ENCODE results near the gene CDC42BPG. TPM values are rescaled to one million over a fixed set of nuclear protein-coding genes. Genes with fewer than 3 reads are reported as not detected.

The CDC42BPG gene
- total RNA-seq, 1 experiment from 2014 or later = 30.1 TPM

DNA sequence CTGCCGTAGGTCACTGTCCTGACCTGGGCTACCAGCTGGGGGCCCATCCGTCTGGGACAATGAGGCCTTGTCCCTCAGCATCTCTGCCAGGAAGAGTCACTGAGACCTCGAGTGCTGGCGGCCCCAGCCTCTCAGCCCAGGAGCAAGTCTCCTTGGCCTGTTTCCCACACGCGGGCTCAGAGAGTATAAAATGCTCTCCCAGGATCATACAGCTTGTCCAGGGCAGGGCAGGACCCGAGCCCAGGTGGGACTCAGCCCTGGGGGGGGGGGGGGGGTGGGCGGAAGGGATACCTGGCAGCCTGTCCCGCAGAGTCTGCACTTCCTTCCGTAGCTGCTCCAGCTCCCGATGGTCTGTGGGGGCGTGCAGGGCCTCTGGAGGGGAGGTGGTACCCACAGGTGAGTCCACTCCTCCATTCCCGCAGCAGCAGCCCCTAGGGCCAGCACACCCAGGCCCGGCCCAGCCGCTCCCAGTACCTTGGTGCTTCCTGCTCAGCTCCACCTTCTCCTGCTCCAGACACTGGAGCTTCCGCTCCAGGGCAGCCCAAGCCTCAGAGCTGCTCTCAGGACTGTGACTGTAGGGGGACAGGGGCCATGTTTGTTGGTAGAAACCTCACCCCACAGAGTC lies 7.9 kb downstream of the CDC42BPG start:
- ATAC-seq (no peak), DNase-seq (ENCODE audit: low read depth, low spot score) (no peak)
- Histone ChIP-seq H3K4me1 (ENCODE audit: control insufficient read depth in 1 of 2, insufficient read depth in 2 of 2, low read length in 2 of 2) (peaks cover 14 to 17% of the 10 kb centered on the region in 2 experiments), H3K4me2 (ENCODE audit: low read length) (no peak overlapping the region), H3K4me3 (replicated peaks in 1 of 2; ENCODE audit: low read depth in 1 of 2, low read length in 2 of 2) (no peak overlapping the region), H3K9me3 (ENCODE audit: control insufficient read depth in 1 of 2, insufficient read depth in 1 of 2, low read depth in 1 of 2, low read length in 2 of 2) (no peaks in the 10 kb centered on the region), H3K27me3 (ENCODE audit: insufficient read depth, low read length) (no peaks in the 10 kb centered on the region), H4K20me1 (ENCODE audit: insufficient read depth) (no peaks in the 10 kb centered on the region), H3K9ac (ENCODE audit: low read length) (no peak overlapping the region), H3K9me2 (ENCODE audit: insufficient read depth) (no peaks in the 10 kb centered on the region), H3K79me2 (ENCODE audit: insufficient read depth, low read length) (peaks cover 1% of the 10 kb centered on the region; the same call in 1 of the 2 replicates), H3K36me3 (ENCODE audit: control insufficient read depth in 1 of 2, insufficient read depth in 2 of 2, low read length in 2 of 2) (peaks cover 11 to 15% of the 10 kb centered on the region in 2 experiments; a peak in 3 of 4 replicates), H3K27ac (ENCODE audit: low read depth, low read length) (peak overlapping the region; percentile 61; the same call in 1 of the 2 replicates), H2AFZ (ENCODE audit: low read depth, low read length, poor library complexity, severe bottlenecking) (no peak overlapping the region)
- TF ChIP-seq POLR2A (IDR thresholded peaks at IDR 0.05; ENCODE audit: borderline replicate concordance, extremely low read depth, insufficient read depth, insufficient read length) (no peak), EZH2phosphoT487 (IDR thresholded peaks at IDR 0.05; ENCODE audit: borderline replicate concordance) (no peak)
- ChIA-PET CTCF (interaction anchor here (2.1 kb wide), 1 partner anchor 7 kb away, joined by 9 read pairs; the partner anchor contains the start of gene CDC42BPG), RAD21 (ENCODE audit: low non-redundant PET in 1 of 2, low total read pairs in 2 of 2, uncharacterized antibody in 2 of 2, unreplicated experiment in 2 of 2) (no interaction called here), POLR2A (interaction anchor here (1.0 kb wide), 1 partner anchor 51 kb away, joined by 3 read pairs; no protein-coding TSS in a partner anchor)
- no TSS peak for BruUV-seq (replicated peaks)
- intact Hi-C loops (cut with micrococcal nuclease) = no loop called here

DNA sequence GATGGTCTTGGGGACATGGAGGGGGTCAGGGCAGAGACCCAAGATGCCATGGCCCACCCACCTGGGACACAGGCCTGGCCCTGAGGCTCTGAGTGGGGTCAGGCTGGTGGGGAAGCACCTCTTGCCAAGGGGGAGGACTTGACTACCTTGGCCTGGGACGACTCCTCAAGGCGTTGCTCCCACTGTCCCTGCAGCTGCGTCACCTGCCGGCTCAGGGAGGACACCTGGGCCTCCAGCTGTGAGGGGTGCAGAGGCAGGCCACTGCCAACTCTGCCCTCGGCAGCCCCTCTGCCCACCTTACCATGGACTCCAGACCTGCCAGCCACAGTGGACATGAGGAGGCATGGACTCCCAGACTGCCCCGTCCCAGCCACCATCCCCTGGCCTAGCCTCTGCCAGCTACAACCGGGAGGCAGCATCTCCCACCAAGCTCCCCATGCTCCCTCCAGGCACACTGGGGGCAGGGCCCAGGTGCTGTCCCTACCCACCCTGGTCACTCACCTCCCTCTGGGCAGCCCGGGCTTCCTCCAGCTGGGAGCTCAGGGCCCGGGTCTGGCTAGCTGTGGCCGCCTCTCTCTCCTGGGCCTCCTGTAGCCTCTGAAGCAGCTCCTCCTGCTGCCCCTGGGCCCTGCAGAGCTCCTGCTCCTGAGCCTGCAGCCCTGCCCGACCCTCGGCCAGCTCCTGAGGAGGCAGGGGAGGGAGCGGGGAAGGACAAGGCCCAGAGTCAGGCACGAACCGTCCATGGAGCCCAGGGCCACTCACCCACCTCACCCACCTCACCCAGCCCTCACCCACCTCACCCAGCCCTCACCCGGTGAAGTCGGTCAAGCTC lies 8.6 kb downstream of the CDC42BPG start:
- H3K9ac ChIP-seq (ENCODE audit: low read length) = peak overlapping the region; percentile 54; the same call in 1 of the 2 replicates
- peak overlapping the region; percentile 61; the same call in 1 of the 2 replicates for H3K27ac ChIP-seq (ENCODE audit: low read depth, low read length)
- H4K20me1 ChIP-seq (ENCODE audit: insufficient read depth) = no peaks in the 10 kb centered on the region
- no peaks in the 10 kb centered on the region for H3K79me2 ChIP-seq (ENCODE audit: insufficient read depth, low read length)
- H2AFZ ChIP-seq (ENCODE audit: low read depth, low read length, poor library complexity, severe bottlenecking) = no peak overlapping the region
- H3K27me3 ChIP-seq (ENCODE audit: insufficient read depth, low read length) = no peaks in the 10 kb centered on the region
- H3K4me2 ChIP-seq (ENCODE audit: low read length) = peak overlapping the region; percentile 79
- H3K9me2 ChIP-seq (ENCODE audit: insufficient read depth) = no peaks in the 10 kb centered on the region
- H3K4me1 ChIP-seq (ENCODE audit: control insufficient read depth in 1 of 2, insufficient read depth in 2 of 2, low read length in 2 of 2) = peaks cover 12 to 16% of the 10 kb centered on the region in 2 experiments
- RAD21 ChIA-PET (ENCODE audit: low non-redundant PET in 1 of 2, low total read pairs in 2 of 2, uncharacterized antibody in 2 of 2, unreplicated experiment in 2 of 2) = no interaction called here
- 0 out of 4 replicates have a peak overlapping the region, but pooled peaks of 1 of the 2 experiments have one; percentile 13 for H3K4me3 ChIP-seq (replicated peaks in 1 of 2; ENCODE audit: low read depth in 1 of 2, low read length in 2 of 2)
- TF ChIP-seq TCF7L2 (IDR thresholded peaks at IDR 0.05; ENCODE audit: borderline replicate concordance, extremely low read depth, insufficient read depth, insufficient read length) (no peak), POLR2A (IDR thresholded peaks at IDR 0.05; ENCODE audit: borderline replicate concordance, extremely low read depth, insufficient read depth, insufficient read length) (no peak), EZH2 (IDR thresholded peaks at IDR 0.05) (no peak), SRF (IDR thresholded peaks at IDR 0.05; ENCODE audit: low read depth) (no peak), ZNF274 (IDR thresholded peaks at IDR 0.05; ENCODE audit: low read depth, low read length) (no peak), ELF1 (IDR thresholded peaks at IDR 0.05; ENCODE audit: borderline replicate concordance, low read depth) (no peak), SIN3A (IDR thresholded peaks at IDR 0.05; ENCODE audit: low read depth) (no peak), CTCF (IDR thresholded peaks at IDR 0.05 in 2 of 3, conservative IDR thresholded peaks at IDR 0.05 in 1 of 3; ENCODE audit: borderline replicate concordance in 1 of 3, insufficient read depth in 1 of 3, low read depth in 2 of 3, low read length in 2 of 3) (no peak), EZH2phosphoT487 (IDR thresholded peaks at IDR 0.05; ENCODE audit: borderline replicate concordance) (no peak), CBX3 (IDR thresholded peaks at IDR 0.05; ENCODE audit: low read depth) (no peak)
- TF ChIP-seq, protein P1, sequence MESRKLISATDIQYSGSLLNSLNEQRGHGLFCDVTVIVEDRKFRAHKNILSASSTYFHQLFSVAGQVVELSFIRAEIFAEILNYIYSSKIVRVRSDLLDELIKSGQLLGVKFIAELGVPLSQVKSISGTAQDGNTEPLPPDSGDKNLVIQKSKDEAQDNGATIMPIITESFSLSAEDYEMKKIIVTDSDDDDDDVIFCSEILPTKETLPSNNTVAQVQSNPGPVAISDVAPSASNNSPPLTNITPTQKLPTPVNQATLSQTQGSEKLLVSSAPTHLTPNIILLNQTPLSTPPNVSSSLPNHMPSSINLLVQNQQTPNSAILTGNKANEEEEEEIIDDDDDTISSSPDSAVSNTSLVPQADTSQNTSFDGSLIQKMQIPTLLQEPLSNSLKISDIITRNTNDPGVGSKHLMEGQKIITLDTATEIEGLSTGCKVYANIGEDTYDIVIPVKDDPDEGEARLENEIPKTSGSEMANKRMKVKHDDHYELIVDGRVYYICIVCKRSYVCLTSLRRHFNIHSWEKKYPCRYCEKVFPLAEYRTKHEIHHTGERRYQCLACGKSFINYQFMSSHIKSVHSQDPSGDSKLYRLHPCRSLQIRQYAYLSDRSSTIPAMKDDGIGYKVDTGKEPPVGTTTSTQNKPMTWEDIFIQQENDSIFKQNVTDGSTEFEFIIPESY (IDR thresholded peaks at IDR 0.05; ENCODE audit: extremely low read depth, insufficient replicate concordance, low read length) = no peak
- TF ChIP-seq, protein P2, sequence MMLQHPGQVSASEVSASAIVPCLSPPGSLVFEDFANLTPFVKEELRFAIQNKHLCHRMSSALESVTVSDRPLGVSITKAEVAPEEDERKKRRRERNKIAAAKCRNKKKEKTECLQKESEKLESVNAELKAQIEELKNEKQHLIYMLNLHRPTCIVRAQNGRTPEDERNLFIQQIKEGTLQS (IDR thresholded peaks at IDR 0.05) = no peak
- H3K9me3 ChIP-seq (ENCODE audit: control insufficient read depth in 1 of 2, insufficient read depth in 1 of 2, low read depth in 1 of 2, low read length in 2 of 2) = no peaks in the 10 kb centered on the region
- H3K36me3 ChIP-seq (ENCODE audit: control insufficient read depth in 1 of 2, insufficient read depth in 2 of 2, low read length in 2 of 2) = peaks cover 11 to 19% of the 10 kb centered on the region in 2 experiments; a peak in 3 of 4 replicates
- ATAC-seq = peak; percentile 45
- no peak for DNase-seq (ENCODE audit: low read depth, low spot score)
- intact Hi-C loops (cut with micrococcal nuclease) = no loop called here
- POLR2A ChIA-PET = interaction anchor here (1.3 kb wide), 1 partner anchor 15 kb away, joined by 4 read pairs; no protein-coding TSS in a partner anchor
- BruUV-seq (replicated peaks) = no TSS peak
- CTCF ChIA-PET = interaction anchor here (2.1 kb wide), 1 partner anchor 8 kb away, joined by 9 read pairs; the partner anchor contains the start of gene CDC42BPG
